Heart right ventricle (tissue), 16 donors: ENCODE measurements around the gene RASAL2. TPM values are rescaled to one million over a fixed set of nuclear protein-coding genes. Genes with fewer than 3 reads are reported as not detected.

Experiments
- ATAC-seq, 8 donors: fragments of 200-7000 bp; cut with Tn5 transposase; one replicate each; pipeline ENCODE4 v1.9.1; 2020; ENCODE audit warnings: mild to moderate bottlenecking in 8 of 8, moderate library complexity in 8 of 8, moderate number of reproducible peaks in 1 of 8
- DNase-seq, 2 donors: peaks; one replicate each; pipeline ENCODE4 v3.0.0-alpha.2; 2020
- H3K27ac ChIP-seq, 10 donors: fragments of 200-600 bp; sonication (generic) in 2 of 10; one replicate each; pipeline versions ENCODE4 v1.5.0 to v1.8.0; 2020 to 2022; ENCODE audit warnings: mild to moderate bottlenecking in 3 of 10
- H3K27me3 ChIP-seq, 7 donors: fragments of 200-600 bp; one replicate each; pipeline ENCODE4 v1.8.0; 2021 to 2022; ENCODE audit warnings: mild to moderate bottlenecking in 2 of 7
- H3K36me3 ChIP-seq, 9 donors: fragments of 200-600 bp; sonication (generic) in 1 of 9; one replicate each; pipeline versions ENCODE4 v1.5.0 to v1.8.0; 2020 to 2022; ENCODE audit warnings: mild to moderate bottlenecking in 2 of 9
- H3K4me1 ChIP-seq, 9 donors: fragments of 200-600 bp; sonication (generic) in 1 of 9; one replicate each; pipeline versions ENCODE4 v1.5.0 to v1.8.0; 2020 to 2022; ENCODE audit warnings: mild to moderate bottlenecking in 4 of 9
- H3K4me3 ChIP-seq, 10 donors: fragments of 200-600 bp; sonication (generic) in 2 of 10; one replicate each; pipeline versions ENCODE4 v1.5.0 to v1.8.0; 2020 to 2022; ENCODE audit warnings: mild to moderate bottlenecking in 7 of 10, moderate library complexity in 2 of 10
- H3K9me3 ChIP-seq, 11 donors: fragments of 200-600 bp in 10 of 11; sonication (generic) in 2 of 11; one replicate each; pipeline versions ENCODE4 v1.5.0 to v1.8.0; 2013 to 2022; ENCODE audit warnings: mild to moderate bottlenecking in 2 of 11, control low read depth in 1 of 11, moderate library complexity in 1 of 11
- CTCF ChIP-seq, 9 donors: fragments of 200-600 bp; sonication (generic) in 2 of 9; IDR thresholded peaks; one replicate each; pipeline versions ENCODE4 v1.5.0 to v1.8.0; 2021 to 2022; ENCODE audit warnings: antibody characterized with exemption in 9 of 9, mild to moderate bottlenecking in 5 of 9, moderate library complexity in 1 of 9
- WGBS, 2 donors: extraction: QIAGEN DNeasy Blood & Tissue Kit; methylation state at CpG; one replicate each; pipeline ENCODE4 v1.1.7; 2013; ENCODE audit warnings: inconsistent platforms in 1 of 2; 5-methylcytosine and 5-hydroxymethylcytosine counted together
- intact Hi-C, 10 donors: fragments of 100-400 bp; cut with DNase I; formaldehyde crosslinking; loops; one replicate each; pipeline versions ENCODE4 v1.11.1 to v1.14.2; 2022
- polyA plus RNA-seq, 2 donors: library from polyadenylated mRNA; stranded (reverse); fragments of 200-250 nt; gene quantifications; one replicate each; pipeline ENCODE4 v1.2.3, GENCODE V29; 2013
- total RNA-seq, 10 donors: library from RNA; stranded (reverse); fragmentation: NEBNext Ultra II Directional in 3 of 10; extraction: Animal tissue kit (Norgen Biotek cat#: 25700) in 3 of 10; gene quantifications; one replicate each; pipeline versions ENCODE4 v1.2.1 to v1.2.4, GENCODE V29; 2021 to 2023
- donor health status: Arrhythmogenic right ventricular cardiomyopathy.
- donor health status: ischemic (EF 13 %, LVEDD 7.1; RV severe dilation, severe dysfunction).
- donor health status: healthy with polysubstance abuse.
- donor health status: DM: no; HTN: yes; CAD: no.
- donor health status: DM: no; HTN: no; CAD: no.
- donor health status: ischemic (EF 25% LVEDD 6.9; RV normal size, moderate dysfunction).
- donor health status: ischemic (EF 25% LVEDD 5.7; RV mildly dilated, moderate dysfunction).
- donor health status: healthy.
- donor health status: DM: yes; HTN: yes; CAD: no.
- donor health status: Ischemic cardiomyopathy.
- donor health status: ischemic (EF 35%, LVEDD 5.7; RV mildly dilated, moderate dysfunction).
- donor health status: nonischemic (EF 11% LVEDD 7.7; RV severe dilation, severe dysfunction).
- donor health status: DM: yes; HTN: yes; CAD: no.
- donor health status: PGD.
- donor health status: ischemic (EF 29% LVEDD 5.4; RV normal size, mild dysfunction).
- donor health status: nonischemic (EF 23%, LVEDD 6.1; RV moderate dilation, normal function).

The RASAL2 gene
- total and polyA plus RNA-seq, 12 donors = 3.5 to 59.8 (median 36.2) TPM

GRCh38 chr1:178052650-178053461 is 41.0 kb upstream of the RASAL2 start:
- peak in 5 of 8 donors; percentile 16 to 69 (median 48) for ATAC-seq
- intact Hi-C loops = loop anchor here in 5 of 10 donors (2.0 to 10.0 kb wide), 5 partner anchors 14 to 142 kb away; no protein-coding TSS in a partner anchor

GRCh38 chr1:178055093-178055492 is 38.8 kb upstream of the RASAL2 start:
- ATAC-seq = peak in 6 of 8 donors; percentile 25 to 54 (median 40)
- peak; percentile 45 to 48 for DNase-seq
- Histone ChIP-seq H3K27me3 (no peaks in the 10 kb centered on the region), H3K4me1 (peaks cover 31 to 97% (median 84%) of the 10 kb centered on the region in 9 donors), H3K27ac (peak overlapping the region in 9 of 10 donors; percentile 31 to 94 (median 80)), H3K4me3 (no peak overlapping the region), H3K9me3 (no peaks in the 10 kb centered on the region), H3K36me3 (no peaks in the 10 kb centered on the region)
- intact Hi-C loops = loop anchor here in 9 of 10 donors (1.0 to 10.0 kb wide), 8 partner anchors 37 to 228 kb away; partner anchors contain the start of gene RASAL2 (in 4 of the 9)
- WGBS, 2 donors = 17 to 27% methylated on average over 5 of the region's 5 CpGs
- peak; percentile 6 to 66 (median 55) for TF ChIP-seq CTCF (IDR thresholded peaks at IDR 0.05)

More at GRCh38 chr1:178052650-178053461, 41.0 kb upstream of the RASAL2 start:
- no peak for TF ChIP-seq CTCF (IDR thresholded peaks at IDR 0.05)
- H3K36me3 ChIP-seq = no peaks in the 10 kb centered on the region
- no peak overlapping the region for H3K4me3 ChIP-seq
- H3K4me1 ChIP-seq = peaks cover 26 to 76% (median 61%) of the 10 kb centered on the region in 9 donors
- H3K27ac ChIP-seq = peak overlapping the region; percentile 64 to 94 (median 71)
- 51 to 70% methylated on average over 10 of the region's 10 CpGs for WGBS, 2 donors
- H3K27me3 ChIP-seq = no peaks in the 10 kb centered on the region
- H3K9me3 ChIP-seq = no peaks in the 10 kb centered on the region
- peak in 1 of 2 donors; percentile 23 for DNase-seq

GRCh38 chr1:178055779-178056471 is 38.0 kb upstream of the RASAL2 start:
- WGBS, 2 donors = 63 to 64% methylated on average over 8 of the region's 8 CpGs
- intact Hi-C loops = loop anchor here in 9 of 10 donors (1.0 to 10.0 kb wide), 10 partner anchors 17 to 227 kb away; partner anchors contain the start of gene RASAL2 (in 4 of the 9)
- Histone ChIP-seq H3K36me3 (no peaks in the 10 kb centered on the region), H3K9me3 (no peaks in the 10 kb centered on the region), H3K4me3 (no peak overlapping the region), H3K27me3 (no peaks in the 10 kb centered on the region), H3K27ac (peak overlapping the region; percentile 72 to 95 (median 82)), H3K4me1 (peaks cover 31 to 97% (median 90%) of the 10 kb centered on the region in 9 donors)
- TF ChIP-seq CTCF (IDR thresholded peaks at IDR 0.05) = peak in 7 of 9 donors; percentile 4 to 53 (median 26)
- peak in 6 of 8 donors; percentile 43 to 64 (median 48) for ATAC-seq
- DNase-seq = peak in 1 of 2 donors; percentile 38
